Stimulated activated CD4-positive, alpha-beta T cell treated with anti-CD3 and anti-CD28 coated beads, Interleukin-1b, Interleukin-23, amount 100 ng/mL, for 48 hours (primary cell): Measurements from ENCODE around the gene ACKR3.

ENCODE experiments used
- DNase-seq: peaks from one replicate; pipeline ENCODE4 v3.0.0-alpha.2; 2020

ACKR3 gene

DNA sequence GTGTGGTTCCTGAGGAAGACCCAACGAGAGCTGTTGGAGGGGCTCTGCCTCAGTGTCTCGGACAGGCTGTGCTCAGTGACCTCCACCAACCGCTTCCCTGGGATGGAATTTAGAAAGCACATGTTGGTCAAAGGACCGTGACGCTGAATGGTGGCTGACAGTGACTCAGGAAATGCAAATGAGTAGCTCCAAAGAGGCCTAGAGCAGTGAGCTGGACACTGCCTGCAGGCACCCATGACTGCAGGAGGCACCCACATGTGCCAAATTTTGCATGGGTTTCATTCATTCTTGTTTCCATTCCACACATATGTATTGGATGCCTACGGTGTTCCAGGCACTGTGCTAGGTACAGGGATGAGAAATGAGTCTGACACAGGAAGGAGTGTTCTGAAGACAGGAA lies 46.4 kb downstream of the ACKR3 start:
- DNase-seq: no peak

DNA sequence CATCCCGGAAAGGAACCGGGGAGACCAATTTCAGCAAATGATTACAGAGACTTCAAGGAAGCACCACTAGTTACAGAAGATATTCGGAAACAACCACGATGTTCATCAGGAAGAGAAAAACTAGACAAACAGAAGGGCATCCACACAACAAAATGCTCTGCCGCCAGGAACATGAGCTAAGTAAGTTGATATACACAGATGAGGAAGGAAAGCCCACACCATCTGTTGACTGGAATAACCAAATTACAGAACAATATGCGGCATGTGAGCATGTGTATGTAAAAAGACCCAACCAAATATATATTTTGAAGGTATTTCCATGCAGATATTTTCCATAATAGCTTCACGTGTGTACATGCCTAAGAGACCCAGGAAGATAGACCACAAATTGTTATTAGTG lies 47.0 kb downstream of the ACKR3 start:
- DNase-seq: no peak

DNA sequence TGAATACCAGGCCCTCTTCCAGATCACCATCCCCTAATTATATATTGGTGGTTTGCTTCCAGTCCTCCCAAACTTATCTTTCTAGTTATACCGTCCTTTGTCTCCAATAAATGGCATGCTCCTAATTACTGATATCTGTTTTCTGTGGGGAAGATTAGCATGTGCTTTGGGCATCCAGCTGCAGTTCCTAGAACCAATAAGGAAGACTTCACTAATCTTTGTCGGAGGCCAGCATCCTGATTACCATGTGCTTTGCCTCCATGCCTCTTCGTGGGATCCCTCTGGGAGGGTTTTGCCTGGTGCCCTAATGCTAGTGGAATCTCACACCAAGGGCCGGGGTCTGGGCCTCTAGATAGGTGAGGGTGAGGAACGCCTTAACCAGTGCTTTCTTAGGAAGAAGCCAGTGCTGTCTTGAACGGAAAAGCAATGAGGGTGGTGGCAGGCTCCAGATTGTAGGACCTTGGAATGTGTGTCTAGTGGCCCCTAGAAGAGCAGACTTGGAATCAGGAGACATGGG lies 47.7 kb downstream of the ACKR3 start:
- no peak for DNase-seq

DNA sequence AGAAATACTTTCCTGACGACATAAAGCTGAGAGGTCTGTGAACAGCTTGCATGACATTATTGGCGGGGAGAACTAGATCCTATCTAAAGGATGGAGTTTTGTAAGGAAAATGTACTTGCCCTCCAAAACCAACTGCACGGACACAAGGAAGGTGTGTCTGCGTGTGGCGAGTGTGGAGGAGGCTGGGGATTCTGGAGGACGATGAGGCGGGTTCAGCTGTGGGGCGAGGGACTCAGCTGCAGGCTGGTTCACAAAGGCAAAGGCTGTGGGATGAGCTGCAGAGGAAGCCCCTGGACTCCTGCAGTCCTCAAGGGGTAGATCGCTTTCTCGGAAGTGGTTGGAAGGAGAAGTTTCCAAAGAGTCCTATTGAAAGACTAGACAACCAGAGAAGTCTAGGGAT lies 48.2 kb downstream of the ACKR3 start:
- DNase-seq: no peak

DNA sequence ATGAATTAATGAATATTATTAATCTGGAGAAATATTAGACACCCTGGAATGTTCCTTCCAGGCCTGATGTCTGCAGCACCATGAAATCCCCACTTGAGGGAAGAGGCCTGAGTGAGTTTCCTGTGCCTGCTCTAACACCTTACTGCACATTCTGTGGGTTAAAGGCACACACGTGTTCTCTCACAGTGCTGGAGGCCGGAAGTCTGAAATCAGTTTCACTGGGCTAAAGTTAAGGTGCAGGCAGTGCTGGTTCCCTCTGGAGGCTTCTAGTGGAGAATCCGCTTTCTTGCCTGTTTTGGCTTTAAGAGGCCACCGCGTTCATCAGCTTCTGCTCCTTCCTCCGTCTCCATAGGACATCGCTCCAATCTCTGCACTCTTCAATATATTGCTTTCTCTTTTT lies 48.7 kb downstream of the ACKR3 start:
- no peak for DNase-seq

DNA sequence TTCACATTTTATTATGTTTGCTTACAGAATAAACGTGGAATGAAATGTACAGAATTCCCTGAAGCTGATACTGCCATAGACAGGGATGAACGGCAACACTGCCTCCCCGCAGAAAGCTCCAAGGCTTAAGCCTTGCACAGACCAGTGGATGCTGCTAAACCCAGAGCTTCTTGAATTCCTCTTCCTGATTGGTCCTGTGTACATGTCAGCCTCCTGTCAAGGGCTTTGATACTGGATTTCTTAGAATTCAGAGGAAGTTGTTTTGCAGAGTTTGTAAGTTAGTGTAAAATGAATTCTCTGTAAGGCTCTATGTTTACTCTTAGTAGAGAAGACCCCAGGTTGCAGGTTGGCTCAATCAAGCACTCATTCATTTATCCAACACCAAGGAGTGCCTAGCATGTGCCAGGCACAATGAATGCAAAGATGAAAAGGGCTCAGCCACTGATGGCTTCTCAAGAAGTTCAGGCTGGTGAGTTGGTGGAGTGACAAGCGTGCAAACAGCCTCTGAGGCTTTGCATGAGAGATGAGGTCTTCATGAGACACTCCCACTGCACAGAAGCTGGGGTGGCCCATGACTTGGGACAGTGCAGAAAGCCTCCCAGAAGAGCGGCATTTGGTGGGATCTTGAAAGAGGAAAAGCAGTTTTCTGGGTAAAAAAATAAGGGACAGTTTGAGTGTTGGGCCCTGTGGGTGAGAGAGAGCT lies 50.4 kb downstream of the ACKR3 start:
- DNase-seq: no peak

DNA sequence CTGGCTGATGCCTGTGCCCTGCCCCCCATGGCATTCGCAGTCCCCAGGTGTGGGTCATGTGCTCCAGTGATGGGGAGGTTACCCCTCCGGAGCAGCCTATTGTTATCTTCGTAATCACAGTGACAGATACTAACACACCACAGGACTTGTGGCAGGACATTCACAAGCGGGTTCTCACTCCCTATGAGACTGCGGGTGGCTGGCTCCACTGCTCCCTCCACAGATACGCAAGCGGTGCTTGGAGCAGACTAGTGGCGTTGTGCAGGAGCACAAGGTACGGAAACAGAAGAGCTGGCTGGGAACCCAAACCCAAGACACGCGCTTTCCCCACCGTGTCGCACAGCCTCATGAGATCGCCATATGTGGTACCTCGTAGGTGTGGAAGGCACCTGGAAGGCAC lies 52.2 kb downstream of the ACKR3 start:
- DNase-seq: no peak

DNA sequence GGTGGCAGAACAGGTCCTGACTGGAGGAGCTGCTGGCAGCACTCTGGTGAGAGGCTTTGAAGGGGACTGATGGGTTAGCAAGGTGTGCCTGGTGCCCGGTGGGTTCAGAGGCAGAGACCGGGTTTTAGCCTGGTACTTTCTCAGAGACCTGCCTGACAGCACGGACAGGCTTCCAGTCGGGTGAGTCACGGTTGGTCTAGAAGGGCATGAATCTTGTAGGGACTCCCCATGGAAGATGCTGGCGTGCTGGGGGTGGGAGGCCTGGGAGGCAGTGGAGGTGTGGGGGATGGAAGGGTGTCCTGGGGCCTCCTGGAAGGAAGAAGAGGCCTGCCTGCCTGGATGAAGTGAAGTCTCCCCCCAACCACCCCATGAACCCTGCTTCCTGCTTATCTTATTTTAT lies 52.6 kb downstream of the ACKR3 start:
- DNase-seq: no peak

DNA sequence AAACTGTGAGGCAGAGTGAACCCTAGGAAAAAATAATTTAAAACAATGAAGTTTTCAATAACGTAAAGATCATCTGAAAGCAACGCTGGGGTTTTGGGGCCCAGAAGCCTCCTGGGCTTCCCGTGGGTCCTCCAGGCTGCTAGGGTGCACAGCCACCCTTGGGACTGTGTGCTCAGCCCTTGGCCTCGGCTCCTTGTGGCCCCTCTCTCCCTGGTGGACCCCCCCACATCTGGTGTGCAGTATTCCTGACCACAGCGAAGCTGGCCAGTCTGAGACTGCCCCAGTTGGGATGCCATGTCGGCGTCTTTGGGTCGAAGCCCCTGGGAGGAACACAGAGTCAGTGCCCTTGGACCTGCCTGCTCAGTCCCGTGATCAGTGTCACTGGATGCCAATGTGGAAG lies 53.0 kb downstream of the ACKR3 start:
- DNase-seq: no peak

DNA sequence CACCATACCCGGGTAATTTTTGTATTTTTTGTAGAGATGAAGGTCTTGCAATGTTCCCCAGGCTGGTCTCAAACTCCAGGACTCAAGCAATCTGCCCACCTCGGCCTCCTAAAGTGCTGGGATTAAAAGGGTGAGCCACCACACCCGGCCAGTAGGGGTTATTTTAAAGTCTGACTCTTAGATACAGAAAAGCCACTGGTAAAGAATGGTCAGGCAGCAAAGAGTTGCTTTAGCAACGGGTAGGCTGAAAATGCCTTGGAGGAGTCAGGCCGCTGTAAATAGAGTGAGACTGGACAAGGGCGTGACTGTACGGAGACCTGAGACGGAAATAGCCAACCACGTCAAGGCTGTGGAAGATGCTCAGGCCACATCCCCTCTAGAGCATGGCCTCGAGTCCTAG lies 54.2 kb downstream of the ACKR3 start:
- DNase-seq: no peak

DNA sequence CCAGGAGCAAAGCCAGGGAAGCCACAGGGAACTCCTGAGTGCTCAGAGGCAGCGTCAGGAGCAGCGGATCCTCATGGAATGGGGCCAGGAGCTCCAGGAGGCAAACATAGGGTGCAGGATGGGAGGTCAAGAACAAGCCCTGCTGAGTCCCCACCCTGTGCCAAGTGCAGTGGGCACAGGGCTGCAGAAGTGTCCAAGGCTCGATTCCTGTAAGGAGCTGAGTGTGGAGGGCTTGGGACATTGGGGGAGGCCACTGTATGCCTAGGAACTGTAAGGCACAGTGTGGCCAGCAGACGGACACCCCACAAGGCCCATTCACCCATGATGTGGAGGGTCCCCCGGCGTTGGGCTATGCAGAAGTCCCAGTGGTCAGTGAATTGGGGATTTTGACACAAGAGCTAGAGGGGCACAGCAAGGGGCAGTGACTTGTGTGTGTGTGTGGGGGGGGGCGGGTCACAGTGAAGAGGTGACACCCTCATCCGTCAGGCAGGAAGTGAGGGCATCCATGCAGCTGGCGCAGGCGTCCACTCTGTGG lies 55.6 kb downstream of the ACKR3 start:
- DNase-seq: no peak

DNA sequence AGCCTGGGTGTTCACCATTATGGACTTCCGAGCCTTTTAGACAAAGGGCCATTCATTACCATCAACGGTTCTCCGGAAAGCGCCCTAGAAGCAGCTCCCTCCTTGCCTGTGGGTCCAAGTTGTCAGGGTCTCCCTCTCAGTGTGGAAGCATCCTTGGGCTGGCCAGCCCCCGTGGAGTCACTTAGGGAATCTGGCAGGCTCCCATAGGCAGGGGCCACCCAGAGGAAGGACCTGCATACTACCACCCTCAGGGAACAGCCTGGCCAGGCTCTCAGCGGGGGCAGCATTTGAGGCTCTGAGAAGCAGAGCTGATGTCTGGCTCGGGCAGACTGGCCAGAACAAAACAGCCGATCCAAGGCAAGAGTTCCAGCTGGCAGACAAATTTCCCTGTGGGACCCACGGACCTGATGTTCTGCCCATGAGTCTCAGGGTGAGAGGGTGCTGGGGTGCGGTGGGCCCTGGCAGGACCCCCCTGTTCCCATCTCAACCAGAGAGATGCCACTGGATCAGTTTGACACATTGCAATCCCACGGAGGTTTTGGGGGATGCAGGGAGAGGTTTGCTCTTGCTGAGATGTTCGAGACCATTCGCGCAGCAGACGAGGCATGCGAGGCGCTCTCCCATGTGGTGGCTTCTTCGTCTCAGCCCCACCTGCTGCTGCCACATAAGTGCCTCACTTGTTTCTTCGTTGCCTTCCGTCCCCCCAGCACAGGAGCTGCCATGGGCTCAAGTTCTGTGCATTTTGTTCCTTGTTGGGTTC lies 56.9 kb downstream of the ACKR3 start:
- DNase-seq: no peak

DNA sequence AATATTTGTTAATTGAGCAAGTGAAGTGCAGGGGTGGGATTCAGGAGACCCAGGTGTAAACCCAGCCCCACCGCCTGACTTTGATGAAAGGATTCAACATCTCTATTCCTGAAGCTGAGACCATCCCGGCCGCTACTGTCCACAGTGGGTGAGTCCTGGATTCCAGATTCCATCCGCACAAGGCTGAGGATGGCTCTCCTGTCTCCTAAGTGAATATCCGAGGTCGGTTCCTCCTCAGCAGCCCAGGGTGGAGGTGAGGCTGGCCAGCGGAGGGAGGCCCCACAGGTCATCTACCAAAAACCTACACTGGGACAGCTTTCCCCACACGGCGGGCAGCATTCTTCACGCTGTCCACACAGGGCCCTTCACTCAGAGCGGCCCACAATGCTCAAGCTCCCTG lies 57.6 kb downstream of the ACKR3 start:
- DNase-seq: no peak

DNA sequence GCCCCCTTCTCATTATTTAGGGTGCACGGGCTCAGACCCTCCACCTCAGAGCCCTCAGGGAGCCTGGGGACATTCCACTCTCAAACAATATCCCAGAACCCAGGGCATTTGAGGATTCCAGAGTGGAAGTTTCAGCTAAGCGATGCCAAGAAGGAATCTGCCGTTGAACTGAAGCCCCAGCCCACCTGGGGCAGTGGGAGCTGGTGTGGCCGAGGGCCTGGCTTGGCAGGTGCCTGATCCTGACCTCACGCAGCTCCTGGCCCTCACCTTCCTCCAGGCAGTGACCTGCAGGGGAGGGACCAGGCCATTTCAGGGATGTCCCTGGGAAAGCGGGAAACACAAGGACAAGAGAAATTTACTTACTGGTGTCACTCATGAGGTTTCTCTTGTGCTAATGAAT lies 58.2 kb downstream of the ACKR3 start:
- no peak for DNase-seq

DNA sequence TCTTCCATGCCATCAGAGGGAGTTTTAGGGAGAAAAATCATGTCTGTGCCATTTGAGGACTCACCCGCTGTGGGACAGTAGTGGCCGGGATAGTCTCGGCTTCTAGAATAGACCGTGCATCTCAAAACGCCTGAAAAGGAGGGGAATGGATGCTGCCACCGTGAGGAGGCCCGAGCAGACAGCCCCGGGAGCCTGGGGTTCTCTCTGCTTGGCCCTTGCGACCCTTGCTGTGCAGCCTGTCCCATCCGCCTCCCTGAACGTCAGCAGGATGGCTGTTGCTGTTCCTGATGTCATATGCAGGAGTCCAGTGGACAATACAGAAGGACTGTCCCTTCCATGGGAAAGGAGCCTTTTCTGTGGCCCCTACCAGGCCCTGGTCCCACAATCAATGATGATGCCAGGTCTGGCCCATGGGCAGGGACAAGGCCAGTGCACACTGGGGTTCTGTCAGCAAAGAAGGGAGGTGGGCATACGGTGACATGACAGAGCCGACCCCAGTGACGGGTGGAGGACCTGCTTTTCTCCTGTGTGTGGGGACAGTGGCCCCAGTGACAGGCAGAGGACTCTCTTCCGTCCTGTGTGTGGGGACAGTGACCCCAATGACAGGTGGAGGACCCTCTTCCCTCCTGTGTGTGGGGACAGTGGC lies 58.8 kb downstream of the ACKR3 start:
- no peak for DNase-seq

DNA sequence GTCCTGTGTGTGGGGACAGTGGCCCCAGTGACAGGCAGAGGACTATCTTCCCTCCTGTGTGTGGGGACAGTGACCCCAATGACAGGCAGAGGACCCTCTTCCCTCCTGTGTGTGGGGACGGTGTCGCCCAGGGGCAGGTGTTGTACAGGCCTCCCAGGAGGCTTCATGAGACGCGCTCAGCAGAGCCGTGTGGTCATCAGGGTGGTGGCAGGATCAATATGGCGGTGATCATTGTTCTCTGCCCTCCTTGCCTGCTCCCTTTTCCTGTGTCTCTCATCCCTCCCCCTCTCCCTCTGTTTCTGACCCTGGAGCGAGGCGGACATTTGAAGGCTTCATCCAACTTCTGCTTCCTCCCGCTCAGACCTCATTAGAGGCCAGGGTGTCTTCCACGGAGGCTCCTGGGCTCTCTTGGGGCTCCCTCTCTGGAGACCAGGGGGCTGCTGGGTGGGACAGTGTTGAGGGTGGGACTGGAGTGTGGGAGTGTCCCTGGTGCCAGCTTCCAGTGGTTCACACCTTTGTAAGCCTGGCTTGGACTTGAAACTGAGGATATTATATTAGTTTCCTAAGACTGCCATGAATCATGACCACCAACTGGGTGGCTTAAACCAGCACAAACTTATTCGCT lies 59.5 kb downstream of the ACKR3 start:
- no peak for DNase-seq

DNA sequence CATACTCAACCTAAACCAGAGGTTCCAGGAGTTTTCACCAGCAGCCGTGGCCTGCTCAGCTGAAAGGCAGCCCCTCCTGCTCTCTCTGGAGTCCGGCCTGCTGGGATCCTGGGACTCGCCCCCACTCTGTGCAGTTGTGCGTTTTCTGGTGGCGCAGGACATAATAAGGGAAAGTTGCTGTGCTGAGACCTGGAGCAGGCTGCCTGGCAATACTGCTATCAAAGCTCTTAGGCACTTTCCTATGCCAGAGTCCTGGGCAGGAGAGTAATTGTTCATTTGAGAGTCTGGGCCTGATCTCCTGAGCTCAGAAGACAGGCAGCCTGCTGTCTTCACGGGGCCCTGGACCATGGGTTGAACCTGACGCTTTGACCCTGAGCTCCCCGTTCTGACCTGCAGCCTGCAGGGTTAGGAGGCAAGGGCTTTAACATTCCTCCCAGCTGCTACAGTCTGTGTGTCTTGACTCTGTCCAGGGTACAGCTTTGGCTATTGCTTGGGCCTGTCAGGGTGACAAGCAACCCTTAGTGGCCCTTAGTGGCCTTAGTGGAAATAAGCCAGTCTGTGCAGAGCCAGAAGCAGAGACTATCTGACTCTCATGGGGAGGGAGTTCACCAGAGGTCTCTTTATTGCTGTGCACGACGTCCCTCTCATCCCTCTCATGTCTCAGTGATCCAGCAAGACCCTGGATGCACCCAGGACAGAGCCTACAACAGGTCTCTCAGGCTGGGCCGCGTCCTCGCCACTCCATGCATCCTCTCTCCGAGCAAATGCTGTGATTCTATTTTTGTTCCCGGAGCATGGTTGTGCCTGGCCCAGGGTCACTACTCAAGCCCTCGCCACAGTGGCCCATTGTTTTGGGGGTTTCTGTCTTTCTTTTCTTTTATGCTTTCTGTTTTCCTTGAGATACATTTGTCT lies 60.6 kb downstream of the ACKR3 start:
- no peak for DNase-seq

DNA sequence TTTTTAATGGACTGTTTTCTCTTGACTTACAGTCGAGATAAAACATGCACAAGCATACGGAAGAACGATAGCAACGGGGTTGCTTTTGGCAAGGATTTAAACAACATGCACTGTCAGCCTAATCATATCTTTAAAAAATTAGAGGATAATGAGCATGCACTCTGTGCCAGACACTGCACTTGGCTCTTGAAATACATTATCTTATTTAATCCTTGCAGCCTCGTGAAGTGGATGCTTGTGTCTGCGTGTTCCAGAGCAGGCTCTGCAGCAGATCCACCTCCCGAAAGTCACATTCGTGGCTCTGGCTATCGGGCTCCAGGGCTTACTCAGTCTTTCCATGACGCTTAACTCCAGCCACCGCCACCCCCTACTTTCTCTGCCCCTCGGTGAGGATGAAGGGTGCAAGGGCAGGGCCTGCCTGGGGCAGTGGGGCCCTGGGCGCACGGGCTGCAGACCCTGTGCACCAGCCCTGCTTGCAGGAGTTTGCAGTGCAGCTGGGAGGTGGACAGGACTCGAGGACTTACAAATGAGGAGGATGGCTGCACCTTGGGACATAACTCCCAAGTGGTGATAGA lies 61.7 kb downstream of the ACKR3 start:
- DNase-seq: no peak

DNA sequence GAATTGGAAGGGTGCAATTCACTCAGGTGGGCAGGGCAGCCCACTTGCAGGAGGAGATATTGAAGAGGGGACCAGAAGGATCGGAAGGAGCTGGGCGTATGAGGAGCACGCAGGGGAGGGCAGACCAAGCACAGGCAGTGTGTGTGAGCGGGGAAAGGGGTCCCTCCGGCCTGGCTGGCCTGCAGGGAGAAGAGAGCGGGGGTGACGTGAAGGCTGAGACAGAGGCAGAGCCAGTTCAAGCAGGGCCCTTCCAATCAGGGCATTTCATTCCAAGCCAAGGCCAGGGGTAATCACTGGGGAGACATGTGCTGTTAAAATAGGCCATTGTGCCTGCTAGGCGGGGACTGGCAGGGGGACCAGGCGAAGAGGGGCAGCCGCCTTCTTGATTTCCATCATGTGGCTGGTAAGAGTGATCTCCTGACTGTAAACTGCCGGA lies 62.2 kb downstream of the ACKR3 start:
- DNase-seq: no peak
